Mucosa of descending colon (tissue), 3 donors: Measurements from ENCODE around the gene PARP14. TPM values are rescaled to one million over a fixed set of nuclear protein-coding genes. Genes with fewer than 3 reads are reported as not detected.
"Not testable (repeated sequence)": the region's sequence is repeated elsewhere in the genome, so short reads cannot be mapped to it uniquely, and the experiment has no call there.

ENCODE experiments used
- ATAC-seq: fragments of 200-7000 bp; cut with Tn5 transposase; one replicate; pipeline ENCODE4 v1.9.1; 2020; ENCODE audit warnings: mild to moderate bottlenecking, moderate library complexity
- DNase-seq, 3 donors: peaks; one replicate each; pipeline ENCODE4 v3.0.0-alpha.2; 2020
- H3K36me3 ChIP-seq: fragments of 200-600 bp; one replicate; pipeline ENCODE4 v1.8.0; 2021; ENCODE audit warnings: low read depth, mild to moderate bottlenecking
- H3K4me1 ChIP-seq: fragments of 200-600 bp; one replicate; pipeline ENCODE4 v1.8.0; 2021; ENCODE audit warnings: low read depth, mild to moderate bottlenecking
- H3K4me3 ChIP-seq: fragments of 200-600 bp; one replicate; pipeline ENCODE4 v1.8.0; 2021; ENCODE audit warnings: mild to moderate bottlenecking
- H3K9me3 ChIP-seq: fragments of 200-600 bp; one replicate; pipeline ENCODE4 v1.8.0; 2021; ENCODE audit warnings: mild to moderate bottlenecking
- CTCF ChIP-seq: fragments of 200-600 bp; IDR thresholded peaks from one replicate; pipeline ENCODE4 v1.8.0; 2022; ENCODE audit warnings: antibody characterized with exemption, mild to moderate bottlenecking
- intact Hi-C, 2 donors: fragments of 100-400 bp; cut with DNase I in 1 of 2; cut with micrococcal nuclease in 1 of 2; formaldehyde crosslinking; loops; one replicate each; pipeline versions ENCODE4 v1.11.0 to v1.11.1; 2022; cut with DNase I, micrococcal nuclease
- total RNA-seq, 3 donors: library from RNA; stranded (reverse); fragmentation: NEBNext Ultra II Directional in 2 of 3; extraction: Animal tissue kit (Norgen Biotek cat#: 25700) in 2 of 3; gene quantifications; one replicate each; pipeline versions ENCODE4 v1.2.1 to v1.2.4, GENCODE V29; 2021 to 2023
- donor health status: DM: no; HTN: no; CAD: no; lungs with moderate emphysema.
- donor health status: DM: no; HTN: no; CAD: no.
- donor health status: DM: no; HTN: yes; CAD: no.

Gene PARP14
- total RNA-seq, 3 donors from 2014 or later: 34.7 to 47.9 (median 43.8) TPM

- no peak for TF ChIP-seq CTCF
- Histone ChIP-seq H3K36me3 (no peaks in the 10 kb centered on the region), H3K4me1 (no peaks in the 10 kb centered on the region), H3K4me3 (no peak overlapping the region), H3K9me3 (no peaks in the 10 kb centered on the region)
- DNase-seq: no peak
- intact Hi-C loops: no loop called here
- no peak for ATAC-seq
These were observed 34.3 kb upstream of the PARP14 start for GRCh38 chr3:122646146-122646988.

DNA sequence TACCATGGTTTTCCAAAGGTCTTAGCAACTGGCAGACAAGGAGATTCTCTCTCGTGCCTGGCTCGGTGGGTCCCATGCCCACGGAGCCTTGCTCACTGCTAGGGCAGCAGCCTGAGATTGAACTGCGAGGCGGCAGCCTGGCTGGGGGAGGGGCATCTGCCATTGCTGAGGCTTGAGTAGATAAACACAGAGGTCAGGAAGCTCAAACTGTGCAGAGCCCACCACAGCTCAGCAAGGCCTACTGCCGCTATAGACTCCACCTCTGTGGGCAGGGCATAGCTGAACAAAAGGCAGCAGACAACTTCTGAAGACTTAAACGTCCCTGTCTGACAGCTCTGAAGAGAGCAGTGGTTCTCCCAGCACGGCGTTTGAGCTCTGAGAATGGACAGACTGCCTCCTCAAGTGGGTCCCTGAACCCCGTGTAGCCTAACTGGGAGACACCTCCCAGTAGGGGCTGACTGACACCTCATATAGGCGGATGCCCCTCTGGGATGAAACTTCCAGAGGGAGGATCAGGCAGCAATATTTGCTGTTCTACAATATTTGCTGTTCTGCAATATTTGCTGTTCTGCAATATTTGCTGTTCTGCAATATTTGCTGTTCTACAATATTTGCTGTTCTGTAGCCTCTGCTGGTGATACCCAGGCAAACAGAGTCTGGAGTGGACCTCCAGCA is 29.3 kb upstream of the PARP14 start:
- DNase-seq, H3K9me3 ChIP-seq, intact Hi-C loops, H3K36me3 ChIP-seq, ATAC-seq, H3K4me1 ChIP-seq, H3K4me3 ChIP-seq: not testable (repeated sequence)

- DNase-seq, intact Hi-C loops, H3K36me3 ChIP-seq, H3K4me1 ChIP-seq, ATAC-seq, H3K4me3 ChIP-seq, H3K9me3 ChIP-seq: not testable (repeated sequence)
These were observed 28.7 kb upstream of the PARP14 start for GRCh38 chr3:122651962-122652361.

- DNase-seq, H3K4me3 ChIP-seq, H3K9me3 ChIP-seq, ATAC-seq, H3K4me1 ChIP-seq, intact Hi-C loops, H3K36me3 ChIP-seq: not testable (repeated sequence)
These were observed 22.3 kb upstream of the PARP14 start for GRCh38 chr3:122658336-122658735.

DNA sequence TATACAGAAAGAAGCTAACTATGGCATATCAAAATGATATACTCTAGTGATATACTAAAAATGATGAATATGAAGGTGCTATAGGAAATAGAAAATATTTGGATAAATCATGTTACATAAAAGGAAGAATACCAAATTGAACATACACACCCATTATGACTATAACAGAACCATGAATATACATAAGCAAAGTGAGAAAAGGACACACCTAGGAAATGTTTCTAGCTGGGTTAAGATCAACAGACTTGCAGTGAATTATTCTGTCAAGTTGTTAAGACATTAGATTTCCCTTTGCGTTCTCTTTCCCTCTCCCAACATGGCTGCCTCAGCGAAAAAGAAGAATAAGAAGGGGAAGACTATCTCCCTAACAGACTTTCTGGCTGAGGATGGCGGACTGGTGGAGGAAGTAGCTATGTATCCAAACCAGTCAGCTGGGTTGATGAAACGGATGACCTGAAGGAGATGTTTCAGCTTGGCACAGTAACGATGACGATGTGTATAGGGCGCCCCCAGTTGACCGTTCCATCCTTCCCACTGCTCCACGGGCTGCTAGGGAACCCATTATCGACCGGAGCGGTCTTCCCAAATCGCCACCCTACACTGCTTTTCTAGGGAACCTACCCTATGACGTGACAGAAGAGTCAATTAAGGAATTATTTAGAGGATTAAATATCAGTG is 20.2 kb upstream of the PARP14 start:
- intact Hi-C loops: no loop called here
- no peak overlapping the region for H3K4me3 ChIP-seq
- no peaks in the 10 kb centered on the region for H3K36me3 ChIP-seq
- no peaks in the 10 kb centered on the region for H3K4me1 ChIP-seq
- ATAC-seq (no peak), DNase-seq (no peak)
- no peak for TF ChIP-seq CTCF
- no peaks in the 10 kb centered on the region for H3K9me3 ChIP-seq

DNA sequence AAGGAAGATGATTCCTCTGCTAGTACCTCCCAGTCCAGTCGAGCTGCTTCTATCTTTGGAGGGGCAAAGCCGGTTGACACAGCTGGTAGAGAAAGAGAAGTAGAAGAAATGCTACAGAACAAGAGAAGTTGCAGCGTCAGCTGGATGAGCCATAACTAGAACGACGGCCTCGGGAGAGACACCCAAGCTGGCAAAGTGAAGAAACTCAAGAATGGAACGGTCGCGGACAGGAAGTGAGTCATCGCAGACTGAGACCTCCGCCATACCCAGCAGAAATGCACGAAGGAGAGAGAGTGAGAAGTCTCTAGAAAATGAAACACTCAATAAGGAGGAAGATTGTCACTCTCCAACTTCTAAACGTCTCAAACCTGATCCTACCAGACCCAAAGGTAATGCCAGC is 19.0 kb upstream of the PARP14 start:
- H3K36me3 ChIP-seq: no peaks in the 10 kb centered on the region
- no peak overlapping the region for H3K4me3 ChIP-seq
- TF ChIP-seq CTCF: no peak
- H3K9me3 ChIP-seq: no peaks in the 10 kb centered on the region
- ATAC-seq (no peak), DNase-seq (no peak)
- intact Hi-C loops: no loop called here
- H3K4me1 ChIP-seq: no peaks in the 10 kb centered on the region

- Histone ChIP-seq H3K36me3 (no peaks in the 10 kb centered on the region), H3K9me3 (no peaks in the 10 kb centered on the region), H3K4me1 (no peaks in the 10 kb centered on the region), H3K4me3 (no peak overlapping the region)
- TF ChIP-seq CTCF: no peak
- no peak for ATAC-seq
- DNase-seq: no peak
- intact Hi-C loops: no loop called here
These were observed 18.1 kb upstream of the PARP14 start for GRCh38 chr3:122662505-122662904.
